Effector CD8-positive, alpha-beta T cell (primary cell): ENCODE data around the gene PAK5.
"Not testable (repeated sequence)": the region's sequence is repeated elsewhere in the genome, so short reads cannot be mapped to it uniquely, and the experiment has no call there.

Experiments used
- DNase-seq: peaks from one replicate; lab custom pipeline; 2025; lab: John Stamatoyannopoulos, UW

The PAK5 gene

GRCh38 chr20:9685011-9685410 is 153.9 kb downstream of the PAK5 start:
- no peak for DNase-seq

GRCh38 chr20:9677100-9677623 is 161.7 kb downstream of the PAK5 start:
- no peak for DNase-seq

GRCh38 chr20:9672981-9673380 is 165.9 kb downstream of the PAK5 start:
- no peak for DNase-seq

- DNase-seq = no peak
These were observed 166.8 kb downstream of the PAK5 start for GRCh38 chr20:9672027-9672426.

GRCh38 chr20:9668381-9668780 is 170.5 kb downstream of the PAK5 start:
- no peak for DNase-seq

GRCh38 chr20:9663423-9663822 is 175.5 kb downstream of the PAK5 start:
- DNase-seq = no peak

GRCh38 chr20:9660236-9660868 is 178.5 kb downstream of the PAK5 start:
- DNase-seq = no peak

GRCh38 chr20:9647741-9648140 is 191.1 kb downstream of the PAK5 start:
- no peak for DNase-seq

- DNase-seq = no peak
These were observed 192.5 kb downstream of the PAK5 start for GRCh38 chr20:9646375-9646774.

- no peak for DNase-seq
These were observed 196.0 kb downstream of the PAK5 start for GRCh38 chr20:9642882-9643281.

GRCh38 chr20:9641499-9642000 is 197.3 kb downstream of the PAK5 start:
- DNase-seq = not testable (repeated sequence)

GRCh38 chr20:9637889-9638288 is 201.0 kb downstream of the PAK5 start:
- no peak for DNase-seq

GRCh38 chr20:9635750-9636149 is 203.1 kb downstream of the PAK5 start:
- DNase-seq = no peak

- DNase-seq = no peak
These were observed 204.5 kb downstream of the PAK5 start for GRCh38 chr20:9634327-9634726.

GRCh38 chr20:9632991-9633390 is 205.9 kb downstream of the PAK5 start:
- no peak for DNase-seq

- no peak for DNase-seq
These were observed 206.6 kb downstream of the PAK5 start for GRCh38 chr20:9632265-9632664.

- DNase-seq = no peak
These were observed 208.3 kb downstream of the PAK5 start for GRCh38 chr20:9630554-9630953.

GRCh38 chr20:9629831-9630230 is 209.0 kb downstream of the PAK5 start:
- DNase-seq = no peak

- no peak for DNase-seq
These were observed 210.3 kb downstream of the PAK5 start for GRCh38 chr20:9628589-9628988.

GRCh38 chr20:9628141-9628540 is 210.7 kb downstream of the PAK5 start:
- no peak for DNase-seq

- DNase-seq = no peak
These were observed 211.7 kb downstream of the PAK5 start for GRCh38 chr20:9627219-9627618.

- no peak for DNase-seq
These were observed 212.5 kb downstream of the PAK5 start for GRCh38 chr20:9626357-9626756.

GRCh38 chr20:9617940-9618339 is 220.9 kb downstream of the PAK5 start:
- DNase-seq = no peak
